ENCODE measurements around the gene P3H2. TPM values are rescaled to one million over a fixed set of nuclear protein-coding genes. Genes with fewer than 3 reads are reported as not detected.

Gene P3H2
- total RNA-seq, 1 donor from 2014 or later: 61.9 TPM

- Histone ChIP-seq H3K36me3 (no peaks in the 10 kb centered on the region), H3K27ac (no peak overlapping the region), H3K4me3 (no peak overlapping the region), H3K4me1 (no peaks in the 10 kb centered on the region), H3K27me3 (ENCODE audit: low read depth) (no peaks in the 10 kb centered on the region), H3K9me3 (no peaks in the 10 kb centered on the region)
- no peak for DNase-seq
- TF ChIP-seq CTCF (IDR thresholded peaks at IDR 0.05): no peak
- intact Hi-C loops (cut with DNase I): no loop called here
- no peak for ATAC-seq
Observed at GRCh38 chr3:190094160-190094718, 26.5 kb downstream of the P3H2 start.

DNA sequence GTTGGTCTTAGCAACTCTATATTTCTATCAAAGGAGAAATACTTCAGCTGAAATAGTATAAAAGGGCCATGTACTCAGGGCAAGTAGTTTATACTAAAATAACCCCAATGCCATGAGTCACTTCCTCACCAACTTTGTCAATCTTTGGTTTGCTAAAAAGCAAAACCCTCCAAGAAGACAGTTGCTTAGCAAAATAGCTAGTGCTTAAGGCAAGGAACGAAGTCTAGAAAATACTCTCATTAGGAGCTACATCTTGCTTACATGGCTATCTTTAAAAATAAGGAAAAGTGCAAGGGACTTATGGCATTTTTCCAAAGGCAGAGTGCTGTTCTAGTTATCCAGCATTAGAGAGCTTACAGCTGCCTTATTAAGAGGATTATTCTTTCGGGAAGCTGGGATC, 28.4 kb downstream of the P3H2 start:
- no peak for TF ChIP-seq CTCF (IDR thresholded peaks at IDR 0.05)
- ATAC-seq: peak; percentile 71 to 82
- Histone ChIP-seq H3K27me3 (ENCODE audit: low read depth) (no peaks in the 10 kb centered on the region), H3K36me3 (no peaks in the 10 kb centered on the region), H3K9me3 (no peaks in the 10 kb centered on the region), H3K27ac (no peak overlapping the region), H3K4me3 (no peak overlapping the region), H3K4me1 (no peaks in the 10 kb centered on the region)
- intact Hi-C loops (cut with DNase I): no loop called here
- no peak for DNase-seq

DNA sequence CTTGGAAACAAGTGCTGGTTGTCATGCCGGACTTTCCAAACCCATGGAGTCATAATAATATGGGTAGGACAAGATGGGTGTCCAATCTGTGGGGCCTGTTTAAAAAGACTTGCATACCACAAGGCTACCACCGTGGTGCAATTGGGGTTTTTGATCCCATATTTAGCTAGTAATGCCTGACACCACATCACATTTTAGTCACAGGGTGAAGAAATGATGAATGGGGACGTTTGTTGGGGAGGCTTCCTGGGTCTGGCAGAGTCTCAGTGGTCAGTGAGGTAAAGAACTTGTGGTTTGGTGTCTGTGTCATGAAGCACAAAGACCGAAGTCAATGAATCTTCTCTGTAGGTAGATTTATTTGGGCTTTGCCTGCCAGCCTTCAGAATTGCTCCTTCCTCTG, 31.0 kb downstream of the P3H2 start:
- H3K9me3 ChIP-seq: no peaks in the 10 kb centered on the region
- H3K36me3 ChIP-seq: no peaks in the 10 kb centered on the region
- no peak for TF ChIP-seq CTCF (IDR thresholded peaks at IDR 0.05)
- H3K27ac ChIP-seq: no peak overlapping the region
- no peak for DNase-seq
- no peak for ATAC-seq
- H3K27me3 ChIP-seq (ENCODE audit: low read depth): no peaks in the 10 kb centered on the region
- no peaks in the 10 kb centered on the region for H3K4me1 ChIP-seq
- H3K4me3 ChIP-seq: no peak overlapping the region
- intact Hi-C loops (cut with DNase I): no loop called here

GRCh38 chr3:190088890-190089289, 31.8 kb downstream of the P3H2 start:
- Histone ChIP-seq H3K4me3 (no peak overlapping the region), H3K27me3 (ENCODE audit: low read depth) (no peaks in the 10 kb centered on the region), H3K4me1 (no peaks in the 10 kb centered on the region), H3K9me3 (no peaks in the 10 kb centered on the region), H3K27ac (no peak overlapping the region), H3K36me3 (no peaks in the 10 kb centered on the region)
- intact Hi-C loops (cut with DNase I): no loop called here
- no peak for DNase-seq
- ATAC-seq: no peak
- TF ChIP-seq CTCF (IDR thresholded peaks at IDR 0.05): no peak

GRCh38 chr3:190086191-190086590, 34.5 kb downstream of the P3H2 start:
- no peak overlapping the region for H3K4me3 ChIP-seq

More at GRCh38 chr3:190086191-190086590, 34.5 kb downstream of the P3H2 start:
- no peaks in the 10 kb centered on the region for H3K36me3 ChIP-seq
- H3K9me3 ChIP-seq: no peaks in the 10 kb centered on the region
- TF ChIP-seq CTCF (IDR thresholded peaks at IDR 0.05): no peak
- no peaks in the 10 kb centered on the region for H3K27me3 ChIP-seq (ENCODE audit: low read depth)
- ATAC-seq: no peak
- intact Hi-C loops (cut with DNase I): no loop called here
- no peak overlapping the region for H3K27ac ChIP-seq
- H3K4me1 ChIP-seq: no peaks in the 10 kb centered on the region
- no peak for DNase-seq

Measured in lower lobe of right lung (tissue), 2 donors.